ENCODE results near the gene LYRM1.

GRCh38 chr16:20946015-20946629, 45.6 kb downstream of the LYRM1 start:
- TF ChIP-seq, protein P1, sequence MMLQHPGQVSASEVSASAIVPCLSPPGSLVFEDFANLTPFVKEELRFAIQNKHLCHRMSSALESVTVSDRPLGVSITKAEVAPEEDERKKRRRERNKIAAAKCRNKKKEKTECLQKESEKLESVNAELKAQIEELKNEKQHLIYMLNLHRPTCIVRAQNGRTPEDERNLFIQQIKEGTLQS (IDR thresholded peaks at IDR 0.05; ENCODE audit: borderline replicate concordance, extremely low read depth, low read depth, low read length): no peak
- TF ChIP-seq POLR2A (IDR thresholded peaks at IDR 0.05; ENCODE audit: low read depth, low read length) (no peak), POU2F2 (IDR thresholded peaks at IDR 0.05; ENCODE audit: borderline replicate concordance, low read depth, low read length) (no peak)

Data from GM12878 (cell line).